Caki2 (cell line): Measurements from ENCODE around the gene HTR7. TPM values are rescaled to one million over a fixed set of nuclear protein-coding genes. Genes with fewer than 3 reads are reported as not detected.
"Not testable (repeated sequence)": the region's sequence is repeated elsewhere in the genome, so short reads cannot be mapped to it uniquely, and the experiment has no call there.

Source experiments
- DNase-seq: peaks from one replicate; pipeline ENCODE4 v3.0.0-alpha.2; 2015; ENCODE audit warnings: low read depth
- in situ Hi-C: cut with HindIII; loops from 2 replicates; pipeline ENCODE4 v1.10.0; 2016; ENCODE audit warnings: low sequenced_read_pairs, low pct_unique_long_range_greater_than_20kb, mixed read lengths
- total RNA-seq: library from RNA; depleted of rRNA; stranded (reverse); fragments of >200 nt; shearing (Covaris generic); gene quantifications from 2 replicates; pipeline ENCODE4 v1.2.3, GENCODE V29; 2014; ENCODE audit warnings: low replicate concordance

The HTR7 gene
- total RNA-seq, 1 experiment from 2014 or later = 0.03 TPM

- in situ Hi-C loops = no loop called here
- DNase-seq = no peak
Observed at GRCh38 chr10:90817128-90817889, 40.5 kb downstream of the HTR7 start.

- in situ Hi-C loops = no loop called here
- no peak for DNase-seq
Observed at GRCh38 chr10:90816466-90816865, 41.4 kb downstream of the HTR7 start.

- DNase-seq = no peak
- in situ Hi-C loops = no loop called here
Observed at GRCh38 chr10:90813594-90814365, 44.1 kb downstream of the HTR7 start.

- DNase-seq, in situ Hi-C loops: not testable (repeated sequence)
Observed at GRCh38 chr10:90807106-90807505, 50.7 kb downstream of the HTR7 start.

- in situ Hi-C loops = no loop called here
- DNase-seq = no peak
Observed at GRCh38 chr10:90806677-90807076, 51.2 kb downstream of the HTR7 start.

GRCh38 chr10:90805206-90805605 lies 52.6 kb downstream of the HTR7 start:
- no peak for DNase-seq
- in situ Hi-C loops = no loop called here

GRCh38 chr10:90804354-90804753 lies 53.5 kb downstream of the HTR7 start:
- DNase-seq = no peak
- in situ Hi-C loops = no loop called here

GRCh38 chr10:90801608-90802007 lies 56.2 kb downstream of the HTR7 start:
- no peak for DNase-seq
- in situ Hi-C loops = no loop called here

GRCh38 chr10:90800232-90800796 lies 57.5 kb downstream of the HTR7 start:
- no peak for DNase-seq
- in situ Hi-C loops = no loop called here

- no peak for DNase-seq
- in situ Hi-C loops = no loop called here
Observed at GRCh38 chr10:90799172-90799571, 58.7 kb downstream of the HTR7 start.

- in situ Hi-C loops = no loop called here
Observed at GRCh38 chr10:90798482-90798881, 59.4 kb downstream of the HTR7 start.

GRCh38 chr10:90790422-90790821 lies 67.4 kb downstream of the HTR7 start:
- in situ Hi-C loops = no loop called here
- no peak for DNase-seq

More at GRCh38 chr10:90798482-90798881, 59.4 kb downstream of the HTR7 start:
- DNase-seq = no peak

- no peak for DNase-seq
- in situ Hi-C loops = no loop called here
Observed at GRCh38 chr10:90788968-90789367, 68.9 kb downstream of the HTR7 start.

- DNase-seq = no peak
- in situ Hi-C loops = no loop called here
Observed at GRCh38 chr10:90788199-90788491, 69.7 kb downstream of the HTR7 start.

GRCh38 chr10:90787393-90788198 lies 70.2 kb downstream of the HTR7 start:
- peak; percentile 8 for DNase-seq
- in situ Hi-C loops = no loop called here

GRCh38 chr10:90785782-90786181 lies 72.1 kb downstream of the HTR7 start:
- in situ Hi-C loops = no loop called here
- DNase-seq = no peak

GRCh38 chr10:90784771-90785170 lies 73.1 kb downstream of the HTR7 start:
- in situ Hi-C loops = no loop called here
- no peak for DNase-seq

- in situ Hi-C loops = no loop called here
- DNase-seq = no peak
Observed at GRCh38 chr10:90780488-90780887, 77.4 kb downstream of the HTR7 start.

- no peak for DNase-seq
- in situ Hi-C loops = no loop called here
Observed at GRCh38 chr10:90779548-90779947, 78.3 kb downstream of the HTR7 start.
